Mucosa of descending colon (tissue), 3 donors: Measurements from ENCODE around the gene CSTF1. TPM values are rescaled to one million over a fixed set of nuclear protein-coding genes. Genes with fewer than 3 reads are reported as not detected.

ENCODE experiments used
- ATAC-seq: fragments of 200-7000 bp; cut with Tn5 transposase; one replicate; pipeline ENCODE4 v1.9.1; 2020; ENCODE audit warnings: mild to moderate bottlenecking, moderate library complexity
- DNase-seq, 3 donors: peaks; one replicate each; pipeline ENCODE4 v3.0.0-alpha.2; 2020
- H3K36me3 ChIP-seq: fragments of 200-600 bp; one replicate; pipeline ENCODE4 v1.8.0; 2021; ENCODE audit warnings: low read depth, mild to moderate bottlenecking
- H3K4me1 ChIP-seq: fragments of 200-600 bp; one replicate; pipeline ENCODE4 v1.8.0; 2021; ENCODE audit warnings: low read depth, mild to moderate bottlenecking
- H3K4me3 ChIP-seq: fragments of 200-600 bp; one replicate; pipeline ENCODE4 v1.8.0; 2021; ENCODE audit warnings: mild to moderate bottlenecking
- H3K9me3 ChIP-seq: fragments of 200-600 bp; one replicate; pipeline ENCODE4 v1.8.0; 2021; ENCODE audit warnings: mild to moderate bottlenecking
- CTCF ChIP-seq: fragments of 200-600 bp; IDR thresholded peaks from one replicate; pipeline ENCODE4 v1.8.0; 2022; ENCODE audit warnings: antibody characterized with exemption, mild to moderate bottlenecking
- intact Hi-C, 2 donors: fragments of 100-400 bp; cut with DNase I in 1 of 2; cut with micrococcal nuclease in 1 of 2; formaldehyde crosslinking; loops; one replicate each; pipeline versions ENCODE4 v1.11.0 to v1.11.1; 2022; cut with DNase I, micrococcal nuclease
- total RNA-seq, 3 donors: library from RNA; stranded (reverse); fragmentation: NEBNext Ultra II Directional in 2 of 3; extraction: Animal tissue kit (Norgen Biotek cat#: 25700) in 2 of 3; gene quantifications; one replicate each; pipeline versions ENCODE4 v1.2.1 to v1.2.4, GENCODE V29; 2021 to 2023
- donor health status: DM: no; HTN: no; CAD: no; lungs with moderate emphysema.
- donor health status: DM: no; HTN: no; CAD: no.
- donor health status: DM: no; HTN: yes; CAD: no.

CSTF1 gene
- total RNA-seq, 3 donors from 2014 or later = 23.0 to 27.3 (median 25.2) TPM

GRCh38 chr20:56348305-56348693, 44.1 kb upstream of the CSTF1 start:
- H3K4me3 ChIP-seq = no peak overlapping the region
- ATAC-seq (peak; percentile 46), DNase-seq (no peak)
- no peaks in the 10 kb centered on the region for H3K4me1 ChIP-seq
- no peaks in the 10 kb centered on the region for H3K9me3 ChIP-seq
- H3K36me3 ChIP-seq = no peaks in the 10 kb centered on the region
- intact Hi-C loops = no loop called here
- no peak for TF ChIP-seq CTCF

GRCh38 chr20:56348746-56349145, 43.7 kb upstream of the CSTF1 start:
- Histone ChIP-seq H3K4me1 (no peaks in the 10 kb centered on the region), H3K4me3 (no peak overlapping the region), H3K36me3 (no peaks in the 10 kb centered on the region), H3K9me3 (no peaks in the 10 kb centered on the region)
- intact Hi-C loops = no loop called here
- DNase-seq (no peak), ATAC-seq (no peak)
- no peak for TF ChIP-seq CTCF

GRCh38 chr20:56350842-56351241, 41.6 kb upstream of the CSTF1 start:
- no peaks in the 10 kb centered on the region for H3K9me3 ChIP-seq
- no peak for ATAC-seq
- H3K36me3 ChIP-seq = no peaks in the 10 kb centered on the region
- intact Hi-C loops = no loop called here
- no peaks in the 10 kb centered on the region for H3K4me1 ChIP-seq
- no peak for DNase-seq
- TF ChIP-seq CTCF = no peak
- no peak overlapping the region for H3K4me3 ChIP-seq

- no peaks in the 10 kb centered on the region for H3K4me1 ChIP-seq
- intact Hi-C loops = no loop called here
- no peak for ATAC-seq
- no peaks in the 10 kb centered on the region for H3K9me3 ChIP-seq
- DNase-seq = no peak
- TF ChIP-seq CTCF = no peak
- H3K36me3 ChIP-seq = no peaks in the 10 kb centered on the region
- no peak overlapping the region for H3K4me3 ChIP-seq
Observed at GRCh38 chr20:56352345-56353055, 39.9 kb upstream of the CSTF1 start.

- ATAC-seq (no peak), DNase-seq (no peak)
- no peak overlapping the region for H3K4me3 ChIP-seq
- H3K36me3 ChIP-seq = no peaks in the 10 kb centered on the region
- no peaks in the 10 kb centered on the region for H3K4me1 ChIP-seq
- TF ChIP-seq CTCF = no peak
- intact Hi-C loops = no loop called here
- H3K9me3 ChIP-seq = no peaks in the 10 kb centered on the region
Observed at GRCh38 chr20:56353356-56353755, 39.1 kb upstream of the CSTF1 start.

GRCh38 chr20:56358070-56358469, 34.4 kb upstream of the CSTF1 start:
- intact Hi-C loops = no loop called here
- H3K4me3 ChIP-seq = no peak overlapping the region
- ATAC-seq = no peak

More at GRCh38 chr20:56358070-56358469, 34.4 kb upstream of the CSTF1 start:
- no peaks in the 10 kb centered on the region for H3K9me3 ChIP-seq
- H3K4me1 ChIP-seq = peaks cover 8% of the 10 kb centered on the region
- DNase-seq = no peak
- H3K36me3 ChIP-seq = no peaks in the 10 kb centered on the region
- TF ChIP-seq CTCF = no peak
